Measurements from ENCODE around the gene FGF11.

FGF11 gene

GRCh38 chr17:7484067-7484918, 45.0 kb downstream of the FGF11 start, which contains the start of gene POLR2A (continued):
- no peak for TF ChIP-seq ELK4 (IDR thresholded peaks at IDR 0.05; ENCODE audit: borderline replicate concordance, low read depth, low read length)
- no peak for TF ChIP-seq PBX3 (CRISPR knock-in tag; IDR thresholded peaks at IDR 0.05)
- TF ChIP-seq ZNF114 (tag by site-specific recombination; IDR thresholded peaks at IDR 0.05), result no peak
- TF ChIP-seq, protein P1, sequence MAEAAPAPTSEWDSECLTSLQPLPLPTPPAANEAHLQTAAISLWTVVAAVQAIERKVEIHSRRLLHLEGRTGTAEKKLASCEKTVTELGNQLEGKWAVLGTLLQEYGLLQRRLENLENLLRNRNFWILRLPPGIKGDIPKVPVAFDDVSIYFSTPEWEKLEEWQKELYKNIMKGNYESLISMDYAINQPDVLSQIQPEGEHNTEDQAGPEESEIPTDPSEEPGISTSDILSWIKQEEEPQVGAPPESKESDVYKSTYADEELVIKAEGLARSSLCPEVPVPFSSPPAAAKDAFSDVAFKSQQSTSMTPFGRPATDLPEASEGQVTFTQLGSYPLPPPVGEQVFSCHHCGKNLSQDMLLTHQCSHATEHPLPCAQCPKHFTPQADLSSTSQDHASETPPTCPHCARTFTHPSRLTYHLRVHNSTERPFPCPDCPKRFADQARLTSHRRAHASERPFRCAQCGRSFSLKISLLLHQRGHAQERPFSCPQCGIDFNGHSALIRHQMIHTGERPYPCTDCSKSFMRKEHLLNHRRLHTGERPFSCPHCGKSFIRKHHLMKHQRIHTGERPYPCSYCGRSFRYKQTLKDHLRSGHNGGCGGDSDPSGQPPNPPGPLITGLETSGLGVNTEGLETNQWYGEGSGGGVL (tag by site-specific recombination; IDR thresholded peaks at IDR 0.05), result peak; percentile 73
- TF ChIP-seq ZBTB8A (tag by site-specific recombination; IDR thresholded peaks at IDR 0.05), result peak; percentile 64
- peak; percentile 84 for TF ChIP-seq KLF1 (tag by site-specific recombination; IDR thresholded peaks at IDR 0.05)
- TF ChIP-seq ZNF596 (tag by site-specific recombination; IDR thresholded peaks at IDR 0.05), result peak; percentile 53
- peak; percentile 86 for TF ChIP-seq ZNF394 (tag by site-specific recombination; IDR thresholded peaks at IDR 0.05; ENCODE audit: borderline replicate concordance)
- peak; percentile 54; the same call in 1 of the 2 replicates for TF ChIP-seq TCF7L2 (IDR thresholded peaks at IDR 0.05; ENCODE audit: borderline replicate concordance, low read depth, low read length)
- 0 out of 2 replicates have a peak, but pooled peaks have one; percentile 2 for TF ChIP-seq ATF2 (tag by site-specific recombination; IDR thresholded peaks at IDR 0.05; ENCODE audit: low read depth)
- TF ChIP-seq, protein P2, sequence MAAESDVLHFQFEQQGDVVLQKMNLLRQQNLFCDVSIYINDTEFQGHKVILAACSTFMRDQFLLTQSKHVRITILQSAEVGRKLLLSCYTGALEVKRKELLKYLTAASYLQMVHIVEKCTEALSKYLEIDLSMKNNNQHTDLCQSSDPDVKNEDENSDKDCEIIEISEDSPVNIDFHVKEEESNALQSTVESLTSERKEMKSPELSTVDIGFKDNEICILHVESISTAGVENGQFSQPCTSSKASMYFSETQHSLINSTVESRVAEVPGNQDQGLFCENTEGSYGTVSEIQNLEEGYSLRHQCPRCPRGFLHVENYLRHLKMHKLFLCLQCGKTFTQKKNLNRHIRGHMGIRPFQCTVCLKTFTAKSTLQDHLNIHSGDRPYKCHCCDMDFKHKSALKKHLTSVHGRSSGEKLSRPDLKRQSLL (tag by site-specific recombination; IDR thresholded peaks at IDR 0.05), result peak; percentile 68
- peak; percentile 70; the same call in 1 of the 2 replicates for TF ChIP-seq TSHZ1 (tag by site-specific recombination; IDR thresholded peaks at IDR 0.05; ENCODE audit: borderline replicate concordance)
- TF ChIP-seq ZNF704 (tag by site-specific recombination; IDR thresholded peaks at IDR 0.05), result no peak
- TF ChIP-seq, protein P3, sequence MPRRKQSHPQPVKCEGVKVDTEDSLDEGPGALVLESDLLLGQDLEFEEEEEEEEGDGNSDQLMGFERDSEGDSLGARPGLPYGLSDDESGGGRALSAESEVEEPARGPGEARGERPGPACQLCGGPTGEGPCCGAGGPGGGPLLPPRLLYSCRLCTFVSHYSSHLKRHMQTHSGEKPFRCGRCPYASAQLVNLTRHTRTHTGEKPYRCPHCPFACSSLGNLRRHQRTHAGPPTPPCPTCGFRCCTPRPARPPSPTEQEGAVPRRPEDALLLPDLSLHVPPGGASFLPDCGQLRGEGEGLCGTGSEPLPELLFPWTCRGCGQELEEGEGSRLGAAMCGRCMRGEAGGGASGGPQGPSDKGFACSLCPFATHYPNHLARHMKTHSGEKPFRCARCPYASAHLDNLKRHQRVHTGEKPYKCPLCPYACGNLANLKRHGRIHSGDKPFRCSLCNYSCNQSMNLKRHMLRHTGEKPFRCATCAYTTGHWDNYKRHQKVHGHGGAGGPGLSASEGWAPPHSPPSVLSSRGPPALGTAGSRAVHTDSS (tag by site-specific recombination; IDR thresholded peaks at IDR 0.05), result peak; percentile 75
- TF ChIP-seq ZNF560 (tag by site-specific recombination; IDR thresholded peaks at IDR 0.05; ENCODE audit: borderline replicate concordance), result no peak
- no peak for TF ChIP-seq ZNF211 (tag by site-specific recombination; IDR thresholded peaks at IDR 0.05; ENCODE audit: low read depth)
- peak; percentile 29 for TF ChIP-seq ZNF654 (tag by site-specific recombination; IDR thresholded peaks at IDR 0.05; ENCODE audit: low read depth)
- TF ChIP-seq, protein P4, sequence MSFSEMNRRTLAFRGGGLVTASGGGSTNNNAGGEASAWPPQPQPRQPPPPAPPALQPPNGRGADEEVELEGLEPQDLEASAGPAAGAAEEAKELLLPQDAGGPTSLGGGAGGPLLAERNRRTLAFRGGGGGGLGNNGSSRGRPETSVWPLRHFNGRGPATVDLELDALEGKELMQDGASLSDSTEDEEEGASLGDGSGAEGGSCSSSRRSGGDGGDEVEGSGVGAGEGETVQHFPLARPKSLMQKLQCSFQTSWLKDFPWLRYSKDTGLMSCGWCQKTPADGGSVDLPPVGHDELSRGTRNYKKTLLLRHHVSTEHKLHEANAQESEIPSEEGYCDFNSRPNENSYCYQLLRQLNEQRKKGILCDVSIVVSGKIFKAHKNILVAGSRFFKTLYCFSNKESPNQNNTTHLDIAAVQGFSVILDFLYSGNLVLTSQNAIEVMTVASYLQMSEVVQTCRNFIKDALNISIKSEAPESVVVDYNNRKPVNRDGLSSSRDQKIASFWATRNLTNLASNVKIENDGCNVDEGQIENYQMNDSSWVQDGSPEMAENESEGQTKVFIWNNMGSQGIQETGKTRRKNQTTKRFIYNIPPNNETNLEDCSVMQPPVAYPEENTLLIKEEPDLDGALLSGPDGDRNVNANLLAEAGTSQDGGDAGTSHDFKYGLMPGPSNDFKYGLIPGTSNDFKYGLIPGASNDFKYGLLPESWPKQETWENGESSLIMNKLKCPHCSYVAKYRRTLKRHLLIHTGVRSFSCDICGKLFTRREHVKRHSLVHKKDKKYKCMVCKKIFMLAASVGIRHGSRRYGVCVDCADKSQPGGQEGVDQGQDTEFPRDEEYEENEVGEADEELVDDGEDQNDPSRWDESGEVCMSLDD (tag by site-specific recombination; IDR thresholded peaks at IDR 0.05), result peak; percentile 85
- TF ChIP-seq MYNN (tag by site-specific recombination; IDR thresholded peaks at IDR 0.05; ENCODE audit: borderline replicate concordance), result 0 out of 2 replicates have a peak, but pooled peaks have one; percentile 33
- TF ChIP-seq ZNF76 (tag by site-specific recombination; IDR thresholded peaks at IDR 0.05; ENCODE audit: borderline replicate concordance, low read depth), result peak; percentile 94
